OCI-LY3 (cell line): ENCODE measurements around the gene MAP3K2.

Source experiments
- CTCF ChIP-seq: fragments of 200-600, 300-600 bp; sonication (generic); IDR thresholded peaks from 2 replicates; pipeline ENCODE4 v1.5.1; 2014; ENCODE audit warnings: antibody characterized with exemption, low read length, low read depth
- EZH2phosphoT487 ChIP-seq: fragments of 200-600 bp; shearing (Covaris generic); IDR thresholded peaks from 2 replicates; pipeline ENCODE4 v1.6.1; 2018; ENCODE audit warnings: antibody characterized with exemption, mixed run types, low read depth

DNA sequence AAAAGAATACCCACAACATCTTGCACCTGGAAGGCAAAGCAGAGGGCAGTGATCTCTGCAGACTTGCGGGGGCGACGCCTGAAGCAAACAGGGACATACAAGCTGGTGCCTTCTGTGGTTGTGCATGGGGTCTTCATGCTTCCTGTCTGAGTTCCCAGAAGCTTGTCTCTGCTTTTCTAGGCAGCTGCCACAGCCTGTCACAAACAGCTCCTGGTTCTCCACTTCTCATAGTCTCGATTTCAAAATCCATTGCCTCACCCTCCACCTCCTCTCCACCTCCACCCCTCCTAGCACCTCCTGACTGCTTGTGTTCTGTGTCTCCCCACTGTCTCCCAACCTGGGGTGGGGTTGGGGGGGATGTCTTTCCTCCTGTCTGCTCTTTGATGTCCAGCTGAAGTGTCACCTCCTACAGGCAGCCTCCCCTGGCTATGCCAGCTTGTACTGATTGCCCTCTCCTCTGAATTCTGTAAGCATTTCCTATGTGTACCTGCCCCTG is 28.8 kb upstream of the MAP3K2 start:
- TF ChIP-seq CTCF (no peak), EZH2phosphoT487 (no peak)
